Adipocyte (in vitro differentiated cells): ENCODE results near the gene USP19.

Experiments used
- DNase-seq: peaks from one replicate; pipeline ENCODE4 v3.0.0-alpha.2; 2015; ENCODE audit warnings: low read depth
- H3K27me3 ChIP-seq: replicated peaks from 2 replicates; pipeline ENCODE4 v1.7.0; 2013; ENCODE audit warnings: mild to moderate bottlenecking, low read length, moderate library complexity; ENCODE audit not compliant: control insufficient read depth, insufficient read depth
- H3K36me3 ChIP-seq: 2 replicates; pipeline ENCODE4 v1.7.0; 2013; ENCODE audit warnings: low read length, mild to moderate bottlenecking, moderate library complexity; ENCODE audit not compliant: control insufficient read depth, insufficient read depth, severe bottlenecking
- H3K4me1 ChIP-seq: 2 replicates; pipeline ENCODE4 v1.7.0; 2013; ENCODE audit warnings: mild to moderate bottlenecking, low read length, moderate library complexity; ENCODE audit not compliant: control insufficient read depth, insufficient read depth
- H3K4me3 ChIP-seq: 2 replicates; pipeline ENCODE4 v1.7.0; 2013; ENCODE audit warnings: mild to moderate bottlenecking, low read length, moderate library complexity
- H3K9ac ChIP-seq: 2 replicates; pipeline ENCODE4 v1.7.0; 2013; ENCODE audit warnings: mild to moderate bottlenecking, low read length, moderate library complexity
- H3K9me3 ChIP-seq: 2 replicates; pipeline ENCODE4 v1.7.0; 2013; ENCODE audit warnings: mild to moderate bottlenecking, low read length, moderate library complexity; ENCODE audit not compliant: control insufficient read depth

Gene USP19

DNA sequence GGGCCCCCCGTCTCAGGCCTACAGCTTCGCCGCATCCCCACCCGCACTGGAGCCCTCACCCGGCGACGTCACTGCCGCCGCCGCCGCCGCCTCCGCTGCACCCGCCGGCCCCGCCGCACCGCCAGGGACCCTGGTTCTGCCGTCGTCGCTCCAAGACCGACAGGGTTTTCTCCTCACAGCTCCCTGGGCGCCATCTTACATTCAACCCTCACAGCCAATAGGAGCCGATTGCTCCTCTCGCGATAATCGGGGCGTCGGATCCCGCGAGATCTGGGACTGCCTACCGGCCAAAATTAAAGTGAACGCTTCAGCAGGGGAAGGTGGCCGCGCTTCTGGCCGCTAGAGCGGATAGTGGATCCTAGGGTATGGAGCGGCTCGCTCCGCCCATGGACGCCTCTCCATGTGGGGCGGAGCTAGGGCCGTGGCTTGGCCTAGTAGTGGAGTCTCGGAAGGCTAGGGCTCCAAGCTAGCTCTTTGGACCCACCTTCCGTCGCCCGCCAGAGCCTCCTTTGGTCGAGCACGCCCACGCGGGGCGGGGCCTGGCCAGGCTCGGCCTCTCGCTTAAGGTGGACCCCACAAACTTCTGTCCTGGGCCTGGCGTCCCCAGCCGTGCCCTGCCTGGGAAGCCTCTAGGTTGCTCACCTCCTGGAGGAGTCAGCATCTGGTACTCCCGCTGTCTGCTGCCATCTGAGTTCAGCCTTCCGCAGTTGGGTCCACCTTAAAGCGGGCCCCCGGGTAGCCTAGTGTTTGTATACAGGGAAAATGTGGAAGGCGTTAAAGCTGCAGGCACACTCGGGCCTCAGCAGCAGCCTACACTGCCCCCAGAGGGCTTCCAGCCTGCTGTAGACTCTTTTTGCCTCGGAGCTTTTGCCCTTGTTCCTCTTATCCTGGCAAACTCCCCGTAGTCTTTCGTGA lies 26.5 kb downstream of the USP19 start, which contains the start of gene QRICH1:
Gene QRICH1, minus strand, starts transcription at position 219 of the 915 bp plus-strand sequence. CDS start 17,054 bp downstream, outside the sequence.
- Histone ChIP-seq H3K9me3 (no peaks in the 10 kb centered on the region), H3K9ac (peak within 1 kb of the TSS; percentile 98), H3K4me1 (peaks cover 35% of the 10 kb centered on the region), H3K4me3 (peak within 1 kb of the TSS; percentile 99), H3K36me3 (peaks cover 32% of the 10 kb centered on the region), H3K27me3 (no peaks in the 10 kb centered on the region)
- DNase-seq = peak; percentile 99

DNA sequence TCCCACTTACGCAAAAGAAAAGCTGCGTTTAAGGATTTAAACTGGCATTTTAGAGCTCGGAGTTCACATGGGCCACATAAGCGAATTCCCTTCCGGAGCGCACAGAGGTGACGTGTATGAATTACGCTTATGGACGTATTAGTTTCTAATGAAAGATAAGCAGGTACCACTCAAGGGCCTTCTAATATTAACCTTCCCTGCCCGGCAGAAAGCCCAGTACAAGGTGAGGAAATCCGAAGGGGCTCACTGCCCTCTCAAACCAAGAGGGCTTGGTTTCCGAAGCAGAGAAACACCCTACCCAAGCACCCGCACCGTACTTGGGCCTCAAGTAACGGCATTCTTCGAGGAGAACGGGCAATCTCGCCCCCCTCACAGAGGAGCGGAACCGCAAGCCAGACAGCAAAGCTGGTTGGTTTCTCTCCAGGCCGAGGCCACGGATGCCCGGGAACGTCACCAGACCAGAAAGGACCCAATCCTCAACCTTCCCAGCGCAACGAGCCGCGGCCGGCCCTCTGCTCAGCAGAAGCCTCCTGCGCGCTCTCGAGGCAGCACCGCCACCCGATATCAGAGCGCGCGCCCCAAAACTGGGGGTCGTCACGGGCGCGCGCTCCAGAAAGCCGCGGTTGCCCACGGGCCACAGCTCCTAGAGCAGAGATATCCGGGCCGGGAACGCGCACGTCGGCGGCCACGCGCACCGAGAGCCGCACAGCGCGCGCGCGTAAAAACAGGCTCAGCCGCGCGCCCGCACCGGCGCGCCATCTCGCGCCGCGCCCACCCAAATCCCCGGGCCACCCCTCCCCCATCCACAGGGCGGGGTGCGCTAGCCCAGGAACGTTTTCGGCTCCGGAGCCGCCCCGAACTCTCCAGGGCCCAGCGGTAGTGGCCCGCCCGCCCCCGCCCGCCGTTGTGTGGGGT lies 27.4 kb downstream of the USP19 start:
- peaks cover 35% of the 10 kb centered on the region for H3K4me1 ChIP-seq
- H3K9me3 ChIP-seq = no peaks in the 10 kb centered on the region
- H3K4me3 ChIP-seq = peak overlapping the region; percentile 99
- H3K36me3 ChIP-seq = peaks cover 22% of the 10 kb centered on the region
- DNase-seq = peak; percentile 89
- H3K27me3 ChIP-seq = no peaks in the 10 kb centered on the region
- peak overlapping the region; percentile 98 for H3K9ac ChIP-seq

DNA sequence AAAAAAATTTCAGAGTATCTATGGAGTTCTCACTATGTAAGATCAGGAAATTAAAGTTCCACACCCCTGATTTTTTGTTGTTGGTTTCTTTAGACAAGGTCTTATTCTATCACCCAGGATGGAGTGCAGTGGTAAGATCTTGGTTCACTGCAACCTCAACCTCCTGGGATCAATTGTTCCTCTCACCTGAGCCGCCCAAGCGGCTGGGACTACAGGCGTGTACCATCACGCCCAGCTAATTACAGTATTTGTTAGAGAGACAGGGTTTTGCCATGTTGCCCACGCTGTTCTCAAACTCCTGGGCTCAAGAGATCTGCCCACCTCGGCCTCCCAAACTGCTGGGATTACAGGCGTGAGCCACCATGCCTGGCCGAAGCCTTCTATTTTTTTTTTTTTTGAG lies 39.2 kb downstream of the USP19 start:
- H3K9me3 ChIP-seq = no peaks in the 10 kb centered on the region
- no peak overlapping the region for H3K4me3 ChIP-seq
- DNase-seq = no peak
- no peaks in the 10 kb centered on the region for H3K27me3 ChIP-seq
- no peak overlapping the region for H3K9ac ChIP-seq
- H3K4me1 ChIP-seq = no peaks in the 10 kb centered on the region
- H3K36me3 ChIP-seq = peaks cover 19% of the 10 kb centered on the region

DNA sequence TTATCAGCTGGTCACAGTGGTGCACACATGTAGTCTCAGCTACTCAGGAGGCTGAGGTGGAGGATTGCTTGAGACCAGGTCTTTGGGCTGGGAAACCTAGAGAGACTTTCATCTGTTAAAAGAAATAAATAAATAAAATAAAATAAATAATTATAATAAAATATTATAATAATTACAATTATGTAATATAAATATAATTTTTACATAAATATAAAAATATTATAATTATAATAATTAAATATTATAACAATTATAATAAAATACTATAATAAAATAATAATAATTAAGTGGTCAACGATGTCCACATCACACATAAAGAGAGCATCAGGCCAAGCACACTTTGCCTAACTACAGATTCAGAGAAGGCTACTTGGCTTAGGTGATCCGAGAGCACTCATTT lies 41.4 kb downstream of the USP19 start:
- peaks cover 40% of the 10 kb centered on the region for H3K36me3 ChIP-seq
- H3K9me3 ChIP-seq = no peaks in the 10 kb centered on the region
- no peak overlapping the region for H3K4me3 ChIP-seq
- no peaks in the 10 kb centered on the region for H3K4me1 ChIP-seq
- H3K9ac ChIP-seq = no peak overlapping the region
- no peaks in the 10 kb centered on the region for H3K27me3 ChIP-seq
- no peak for DNase-seq

DNA sequence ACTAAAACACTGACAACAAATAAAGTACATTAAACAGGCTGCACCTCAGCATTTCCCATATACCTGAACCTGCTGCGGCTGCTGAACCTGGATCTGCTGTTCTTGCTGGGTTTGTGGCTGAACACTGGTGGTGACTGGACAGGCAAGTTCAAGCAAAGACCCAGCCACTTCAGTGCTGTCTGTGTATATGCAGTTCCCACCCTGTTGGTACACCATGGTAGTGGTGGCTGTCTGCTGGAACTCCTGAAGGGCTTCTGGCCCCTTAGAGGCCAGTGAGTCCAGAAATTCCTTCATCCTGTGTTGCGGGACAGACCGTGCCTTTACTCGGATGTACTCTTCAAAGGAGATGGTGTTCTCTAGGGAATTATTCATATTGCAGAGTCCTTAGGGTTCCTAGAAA lies 44.0 kb downstream of the USP19 start:
- Histone ChIP-seq H3K9ac (no peak overlapping the region), H3K27me3 (no peaks in the 10 kb centered on the region), H3K9me3 (no peaks in the 10 kb centered on the region), H3K4me1 (no peaks in the 10 kb centered on the region), H3K4me3 (no peak overlapping the region), H3K36me3 (peaks cover 66% of the 10 kb centered on the region)
- no peak for DNase-seq

DNA sequence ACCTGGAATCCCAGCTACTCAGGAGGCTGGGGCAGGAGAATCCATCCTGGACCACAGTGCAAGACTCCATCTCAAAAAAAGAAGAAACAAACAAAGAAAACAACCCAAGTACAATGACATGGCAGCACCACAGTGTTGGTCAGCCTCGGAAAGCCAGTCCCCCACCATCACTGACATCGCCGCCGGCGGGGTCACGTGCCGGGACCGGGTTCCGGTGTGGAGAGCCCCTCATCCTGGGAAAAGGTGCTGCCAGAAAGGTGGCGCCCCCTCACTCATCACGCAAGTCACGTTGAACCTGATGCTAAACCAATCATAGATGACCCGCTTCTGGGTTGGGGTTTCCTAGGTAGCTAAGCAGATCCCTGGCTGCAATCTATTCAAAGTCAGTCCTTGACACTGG lies 44.5 kb downstream of the USP19 start:
- Histone ChIP-seq H3K9me3 (no peaks in the 10 kb centered on the region), H3K36me3 (peaks cover 71% of the 10 kb centered on the region), H3K4me3 (no peak overlapping the region), H3K9ac (no peak overlapping the region), H3K4me1 (no peaks in the 10 kb centered on the region), H3K27me3 (no peaks in the 10 kb centered on the region)
- DNase-seq = no peak
